WERI-Rb-1 (cell line): ENCODE measurements around the gene GPC5.
A peak's percentile ranks its signal among the peaks of the same experiment; 100 is the strongest.
"Not testable (repeated sequence)": the region's sequence is repeated elsewhere in the genome, so short reads cannot be mapped to it uniquely, and the experiment has no call there.

Experiments used
- DNase-seq: peaks from one replicate; pipeline ENCODE4 v3.0.0-alpha.2; 2020
- H3K27ac ChIP-seq: fragments of 250-450 bp; sonication (Bioruptor Pico); 2 replicates; pipeline ENCODE4 v1.5.1; 2020; ENCODE audit warnings: mild to moderate bottlenecking, moderate library complexity
- H3K27me3 ChIP-seq: fragments of 250-450 bp; sonication (Bioruptor Pico); 2 replicates; pipeline ENCODE4 v1.5.1; 2021; ENCODE audit warnings: mild to moderate bottlenecking, low read depth, moderate library complexity; ENCODE audit not compliant: insufficient read depth, severe bottlenecking
- H3K36me3 ChIP-seq: fragments of 250-450 bp; sonication (Bioruptor Pico); 2 replicates; pipeline ENCODE4 v1.5.1; 2020; ENCODE audit warnings: mild to moderate bottlenecking, moderate library complexity
- H3K4me3 ChIP-seq: 2 replicates; pipeline ENCODE4 v1.5.1; 2011; ENCODE audit warnings: low read depth, mild to moderate bottlenecking, control low read depth, low read length
- H3K9me3 ChIP-seq: fragments of 250-450 bp; sonication (Bioruptor Pico); 2 replicates; pipeline ENCODE4 v1.5.1; 2021; ENCODE audit warnings: mild to moderate bottlenecking, moderate library complexity; ENCODE audit not compliant: severe bottlenecking
- TF ChIP-seq, protein P1 (sequence below): IDR thresholded peaks from 2 replicates; pipeline ENCODE4 v1.5.1; 2011; ENCODE audit warnings: low read depth, mild to moderate bottlenecking, control low read depth, inconsistent platforms, low read length

GPC5 gene

GRCh38 chr13:91893040-91893439, 494.6 kb downstream of the GPC5 start:
- Histone ChIP-seq H3K4me3 (no peak overlapping the region), H3K9me3 (peaks cover 14% of the 10 kb centered on the region), H3K27ac (no peak overlapping the region), H3K36me3 (no peaks in the 10 kb centered on the region; the same call in 1 of the 2 replicates), H3K27me3 (no peaks in the 10 kb centered on the region)
- no peak for DNase-seq
- TF ChIP-seq, protein P1, sequence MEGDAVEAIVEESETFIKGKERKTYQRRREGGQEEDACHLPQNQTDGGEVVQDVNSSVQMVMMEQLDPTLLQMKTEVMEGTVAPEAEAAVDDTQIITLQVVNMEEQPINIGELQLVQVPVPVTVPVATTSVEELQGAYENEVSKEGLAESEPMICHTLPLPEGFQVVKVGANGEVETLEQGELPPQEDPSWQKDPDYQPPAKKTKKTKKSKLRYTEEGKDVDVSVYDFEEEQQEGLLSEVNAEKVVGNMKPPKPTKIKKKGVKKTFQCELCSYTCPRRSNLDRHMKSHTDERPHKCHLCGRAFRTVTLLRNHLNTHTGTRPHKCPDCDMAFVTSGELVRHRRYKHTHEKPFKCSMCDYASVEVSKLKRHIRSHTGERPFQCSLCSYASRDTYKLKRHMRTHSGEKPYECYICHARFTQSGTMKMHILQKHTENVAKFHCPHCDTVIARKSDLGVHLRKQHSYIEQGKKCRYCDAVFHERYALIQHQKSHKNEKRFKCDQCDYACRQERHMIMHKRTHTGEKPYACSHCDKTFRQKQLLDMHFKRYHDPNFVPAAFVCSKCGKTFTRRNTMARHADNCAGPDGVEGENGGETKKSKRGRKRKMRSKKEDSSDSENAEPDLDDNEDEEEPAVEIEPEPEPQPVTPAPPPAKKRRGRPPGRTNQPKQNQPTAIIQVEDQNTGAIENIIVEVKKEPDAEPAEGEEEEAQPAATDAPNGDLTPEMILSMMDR = no peak

DNA sequence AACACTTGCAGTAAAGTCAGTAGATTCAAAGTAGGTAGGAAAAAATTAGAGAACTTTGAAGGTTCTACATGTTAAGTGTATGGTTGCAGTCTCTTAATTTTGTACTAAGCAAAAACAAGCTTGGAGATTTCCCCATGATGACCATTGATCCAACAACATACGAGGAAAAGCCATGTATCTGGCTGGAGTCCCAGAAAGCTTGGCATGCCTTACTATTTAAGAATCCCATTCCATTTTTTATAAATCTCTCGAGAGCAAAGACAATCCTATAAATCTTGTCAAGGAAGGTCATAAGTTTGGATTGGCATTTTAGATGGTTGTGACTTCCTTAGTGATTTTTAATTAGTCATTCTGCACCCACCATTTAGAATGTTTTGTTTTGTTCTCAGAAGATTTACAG, 495.9 kb downstream of the GPC5 start:
- Histone ChIP-seq H3K9me3 (peaks cover 14% of the 10 kb centered on the region), H3K27ac (no peak overlapping the region), H3K36me3 (no peaks in the 10 kb centered on the region; the same call in 1 of the 2 replicates), H3K27me3 (no peaks in the 10 kb centered on the region), H3K4me3 (no peak overlapping the region)
- DNase-seq = no peak
- TF ChIP-seq, protein P1 = no peak

- peaks cover 14% of the 10 kb centered on the region for H3K9me3 ChIP-seq
- H3K27ac ChIP-seq = no peak overlapping the region
- no peak for DNase-seq
- TF ChIP-seq, protein P1 = no peak
- H3K36me3 ChIP-seq = no peaks in the 10 kb centered on the region; the same call in 1 of the 2 replicates
- H3K27me3 ChIP-seq = no peaks in the 10 kb centered on the region
- H3K4me3 ChIP-seq = no peak overlapping the region
These were observed 498.1 kb downstream of the GPC5 start for GRCh38 chr13:91896547-91896946.

DNA sequence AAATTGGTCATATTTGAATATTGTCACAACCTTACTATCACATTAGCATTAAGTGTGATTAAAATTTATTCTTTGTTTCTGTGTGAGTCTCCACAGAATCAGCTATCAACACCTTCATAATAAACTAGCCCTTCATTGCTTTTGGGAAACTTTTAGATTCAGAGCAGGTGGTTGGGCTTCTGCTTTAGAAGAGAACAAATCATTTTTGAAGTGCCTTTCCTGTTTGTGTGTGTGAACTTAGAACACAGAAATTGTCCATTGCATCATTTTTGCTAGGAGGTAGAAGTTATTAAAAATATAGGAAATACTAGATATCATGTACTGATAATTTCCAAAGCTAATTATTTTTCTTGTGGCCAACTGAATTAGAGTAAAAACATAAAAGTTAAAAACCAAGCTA, 500.6 kb downstream of the GPC5 start:
- H3K4me3 ChIP-seq = peak overlapping the region; percentile 57; the same call in 1 of the 2 replicates
- not testable (repeated sequence) for H3K36me3 ChIP-seq, DNase-seq, H3K27me3 ChIP-seq
- peak overlapping the region; percentile 48 for H3K27ac ChIP-seq
- H3K9me3 ChIP-seq = peaks cover 10% of the 10 kb centered on the region

GRCh38 chr13:91902291-91902690, 503.9 kb downstream of the GPC5 start:
- Histone ChIP-seq H3K36me3 (peaks cover 4% of the 10 kb centered on the region), H3K4me3 (peak overlapping the region; percentile 57), H3K27me3 (no peaks in the 10 kb centered on the region), H3K27ac (peak overlapping the region; percentile 64), H3K9me3 (peaks cover 3% of the 10 kb centered on the region)
- DNase-seq = no peak
- TF ChIP-seq, protein P1 = no peak

GRCh38 chr13:91904005-91904404, 505.6 kb downstream of the GPC5 start:
- H3K27ac ChIP-seq = no peak overlapping the region
- TF ChIP-seq, protein P1 = no peak
- H3K9me3 ChIP-seq = peaks cover 3% of the 10 kb centered on the region
- H3K36me3 ChIP-seq = peaks cover 4% of the 10 kb centered on the region
- H3K27me3 ChIP-seq = no peaks in the 10 kb centered on the region
- no peak for DNase-seq
- no peak overlapping the region for H3K4me3 ChIP-seq
